HG02798 (cell line): Measurements from ENCODE around the gene CEBPG.

Experiments used
- ATAC-seq: cut with Tn5 transposase; IDR thresholded peaks from one replicate; pipeline ENCODE4 v1.9.1; 2021; ENCODE audit warnings: mild to moderate bottlenecking; ENCODE audit not compliant: unreplicated experiment, poor library complexity

CEBPG gene

GRCh38 chr19:33403221-33403972 is 29.9 kb downstream of the CEBPG start:
- ATAC-seq, result no peak

DNA sequence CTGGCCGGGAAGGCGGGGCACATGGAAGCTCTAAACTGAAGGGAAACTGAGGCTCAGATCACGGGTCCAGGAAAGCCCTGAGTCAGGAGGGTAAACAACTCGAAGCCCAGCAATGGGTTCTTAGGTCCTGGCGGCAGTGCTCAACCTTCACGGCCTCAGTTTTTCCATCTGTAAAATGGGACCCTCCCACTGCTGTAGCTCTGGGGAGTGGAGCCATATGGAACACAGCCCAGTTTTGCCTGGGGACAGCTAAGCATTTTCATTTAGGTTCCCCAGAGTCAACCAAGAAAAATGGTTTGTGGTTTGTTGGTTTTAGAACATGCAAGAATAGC is 30.4 kb downstream of the CEBPG start:
- no peak for ATAC-seq

DNA sequence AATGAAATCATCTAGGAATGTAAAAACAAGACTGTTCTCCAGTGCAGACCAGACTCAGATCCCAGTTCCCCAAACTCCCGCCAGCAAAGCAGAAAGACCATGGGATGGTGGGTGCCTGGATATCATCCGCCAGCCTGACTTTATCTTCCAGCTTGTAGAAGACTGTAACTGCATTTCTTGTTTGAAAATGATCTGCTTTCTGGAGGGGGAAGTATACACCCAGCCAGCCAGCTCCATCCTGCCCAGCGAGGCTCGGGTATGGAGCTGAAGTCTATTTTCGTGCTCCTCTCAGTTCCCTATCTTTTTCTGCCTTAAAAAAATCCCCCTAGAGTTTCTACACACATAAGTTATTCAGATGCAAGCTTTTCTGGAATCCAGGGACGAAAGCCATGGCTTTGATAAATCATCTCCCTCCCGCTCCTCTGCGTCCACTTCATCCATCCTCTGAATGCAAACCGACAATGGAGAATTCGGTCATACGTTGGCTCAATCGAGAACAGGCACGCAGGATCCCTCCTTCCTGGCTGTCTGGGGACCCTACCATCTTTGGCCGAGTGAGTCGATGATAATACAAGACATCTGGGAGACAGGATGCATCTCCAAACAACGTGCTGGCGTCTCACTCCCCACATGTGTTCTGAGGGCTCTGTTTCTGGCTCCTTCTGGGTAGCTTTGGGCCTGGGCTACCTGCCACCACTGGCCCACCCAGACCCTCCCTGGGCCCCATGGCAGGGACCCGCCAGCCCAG is 31.2 kb downstream of the CEBPG start:
- no peak for ATAC-seq

DNA sequence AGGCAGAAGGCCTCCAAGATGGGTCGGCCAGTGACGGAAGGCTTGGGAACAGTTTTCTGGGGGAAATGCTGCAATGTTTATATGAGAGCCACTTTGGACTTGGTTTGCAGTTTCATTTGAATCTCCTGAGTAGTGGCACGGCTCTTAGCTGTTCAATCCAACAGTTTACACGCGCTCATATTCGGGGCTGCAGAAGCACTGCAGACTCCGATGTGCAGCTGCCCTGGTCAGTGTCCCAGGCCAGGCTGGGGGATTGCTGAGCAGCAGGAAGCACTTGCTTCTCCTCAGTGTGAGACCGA is 31.7 kb downstream of the CEBPG start:
- no peak for ATAC-seq

- ATAC-seq, result no peak
These were observed 32.3 kb downstream of the CEBPG start for GRCh38 chr19:33405553-33406461.

- no peak for ATAC-seq
These were observed 33.1 kb downstream of the CEBPG start for GRCh38 chr19:33406521-33407139.

- no peak for ATAC-seq
These were observed 33.6 kb downstream of the CEBPG start for GRCh38 chr19:33407140-33407551.

DNA sequence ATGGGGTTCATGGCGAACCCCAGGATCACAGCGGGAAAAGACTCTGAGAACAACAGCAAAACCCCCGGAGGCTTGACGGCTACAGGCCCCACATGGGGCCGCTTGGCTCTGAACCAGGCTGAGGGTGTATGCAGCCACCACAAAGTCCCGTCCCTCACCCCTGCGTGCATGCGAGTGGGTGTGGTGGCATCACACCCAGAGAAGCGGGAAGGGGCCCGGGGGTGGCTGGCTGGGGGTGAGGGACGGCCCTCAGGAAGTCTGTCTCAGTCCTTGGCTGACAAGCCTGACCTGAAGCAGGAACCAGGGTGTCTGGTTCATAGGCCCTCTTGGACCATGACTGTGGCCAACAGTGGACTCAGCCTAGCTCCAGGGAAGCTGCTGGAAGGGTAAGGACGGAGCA is 34.2 kb downstream of the CEBPG start:
- no peak for ATAC-seq

GRCh38 chr19:33408116-33408515 is 34.6 kb downstream of the CEBPG start:
- no peak for ATAC-seq

GRCh38 chr19:33408538-33409434 is 35.3 kb downstream of the CEBPG start:
- no peak for ATAC-seq

DNA sequence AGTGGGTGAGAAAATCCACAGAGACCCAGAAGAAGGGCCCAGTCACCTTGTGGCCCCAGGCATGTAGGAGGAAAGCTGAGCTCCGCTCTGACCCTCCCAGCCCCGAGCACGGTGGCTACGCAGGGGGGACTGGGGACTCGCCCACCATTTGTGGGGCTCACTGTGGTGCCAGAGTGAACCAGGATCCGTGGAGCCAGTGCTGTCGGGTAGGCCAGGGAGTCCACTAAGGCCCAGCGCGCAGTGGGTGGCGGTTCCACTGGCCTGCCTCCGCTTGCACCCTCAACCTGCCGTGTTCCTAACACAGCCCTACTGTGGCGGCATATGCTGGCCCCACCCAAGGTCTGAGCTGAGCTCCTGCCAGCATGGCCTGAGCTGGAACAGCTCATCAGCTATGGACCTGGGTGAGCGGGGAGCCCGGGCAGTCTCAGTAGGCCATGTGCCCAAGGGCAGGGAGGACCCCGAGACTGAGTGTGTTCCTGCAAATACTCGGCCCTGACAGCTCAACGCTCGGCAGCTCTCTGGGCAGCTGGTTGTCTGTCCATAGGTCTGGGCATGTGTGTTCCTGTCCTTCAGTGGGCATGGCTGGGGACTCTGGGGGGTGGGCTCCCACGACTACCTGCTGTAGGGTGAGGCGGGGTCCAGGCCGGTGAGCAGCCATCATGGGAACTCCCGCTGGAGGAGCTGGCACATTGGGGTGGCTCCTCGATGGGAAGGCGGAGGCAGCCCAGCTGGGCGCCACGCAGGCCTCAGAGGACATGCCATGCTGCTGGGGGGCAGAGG is 36.6 kb downstream of the CEBPG start:
- no peak for ATAC-seq

GRCh38 chr19:33410915-33411401 is 37.4 kb downstream of the CEBPG start:
- ATAC-seq, result no peak

DNA sequence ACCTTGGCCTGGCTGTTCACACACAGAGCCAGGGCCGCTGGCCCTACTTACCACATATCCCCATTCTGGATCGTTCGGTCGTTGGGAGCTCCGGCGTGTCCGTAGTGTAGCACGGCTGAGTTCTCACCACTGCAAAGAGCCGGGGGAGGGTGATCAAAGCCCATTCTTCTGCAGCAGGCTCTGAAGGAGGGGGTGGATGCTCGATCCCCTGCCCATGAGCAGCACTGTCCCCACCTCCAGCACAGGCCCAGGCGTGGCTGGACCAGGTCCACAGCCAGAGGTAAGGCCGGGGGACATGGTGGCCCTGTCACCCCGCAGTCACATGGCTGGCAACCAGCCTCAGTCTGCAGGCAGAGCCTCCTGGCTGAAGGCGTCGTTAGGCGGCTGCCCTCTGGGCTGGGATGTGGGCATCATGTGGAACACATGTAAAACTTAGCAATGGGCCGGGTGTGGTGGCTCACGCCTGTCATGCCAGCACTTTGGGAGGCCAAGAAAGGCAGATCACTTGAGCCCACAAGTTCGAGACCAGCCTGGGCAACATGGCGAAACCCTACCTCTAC is 38.2 kb downstream of the CEBPG start:
- no peak for ATAC-seq

- no peak for ATAC-seq
These were observed 39.3 kb downstream of the CEBPG start for GRCh38 chr19:33412601-33413425.

DNA sequence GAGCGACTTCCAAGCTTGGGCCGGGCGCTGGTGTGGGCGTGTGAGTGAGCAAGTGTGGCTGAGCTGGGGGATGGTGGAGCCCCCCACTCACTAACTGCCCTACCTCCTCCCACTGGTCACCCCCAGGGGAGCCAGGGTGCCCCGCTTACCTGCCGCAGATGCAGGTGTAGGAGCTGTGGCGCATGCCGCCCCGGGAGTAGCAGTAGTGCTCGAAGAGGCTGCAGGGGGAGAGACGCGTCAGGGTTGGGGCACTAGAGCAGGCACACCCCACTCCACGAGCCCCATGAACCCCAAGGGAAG is 39.9 kb downstream of the CEBPG start:
- no peak for ATAC-seq

- no peak for ATAC-seq
These were observed 40.6 kb downstream of the CEBPG start for GRCh38 chr19:33413868-33414666.
